Medulla oblongata (tissue), 1 donor: ENCODE results near the gene ARMC5.
"Not testable (repeated sequence)": the region's sequence is repeated elsewhere in the genome, so short reads cannot be mapped to it uniquely, and the experiment has no call there.

Experiments
- DNase-seq: peaks from one replicate; pipeline ENCODE4 v3.0.0-alpha.2; 2015; ENCODE audit errors: extremely low spot score

ARMC5 gene

GRCh38 chr16:31476303-31477219 is 17.3 kb downstream of the ARMC5 start:
- peak; percentile 32 for DNase-seq

GRCh38 chr16:31477220-31478216 is 18.2 kb downstream of the ARMC5 start:
- DNase-seq: no peak

- no peak for DNase-seq
Observed at GRCh38 chr16:31478956-31479355, 19.7 kb downstream of the ARMC5 start.

GRCh38 chr16:31479751-31480150 is 20.4 kb downstream of the ARMC5 start:
- DNase-seq: no peak

GRCh38 chr16:31480851-31481536 is 21.7 kb downstream of the ARMC5 start:
- DNase-seq: no peak

- DNase-seq: no peak
Observed at GRCh38 chr16:31483081-31483480, 23.8 kb downstream of the ARMC5 start, which contains the start of gene SLC5A2. TSS of gene SLC5A2 (plus strand) at chr16:31483123. CDS start at chr16:31483137, 14 bp downstream.

GRCh38 chr16:31484048-31484447 is 24.7 kb downstream of the ARMC5 start:
- DNase-seq: not testable (repeated sequence)

GRCh38 chr16:31484491-31485171 is 25.3 kb downstream of the ARMC5 start:
- DNase-seq: no peak

GRCh38 chr16:31485571-31485970 is 26.3 kb downstream of the ARMC5 start:
- no peak for DNase-seq

- no peak for DNase-seq
Observed at GRCh38 chr16:31486045-31486444, 26.7 kb downstream of the ARMC5 start.

- no peak for DNase-seq
Observed at GRCh38 chr16:31487071-31487719, 27.9 kb downstream of the ARMC5 start.

GRCh38 chr16:31487720-31488467 is 28.6 kb downstream of the ARMC5 start:
- DNase-seq: no peak

- no peak for DNase-seq
Observed at GRCh38 chr16:31488468-31489297, 29.4 kb downstream of the ARMC5 start.

GRCh38 chr16:31489298-31489564 is 29.9 kb downstream of the ARMC5 start:
- no peak for DNase-seq

- no peak for DNase-seq
Observed at GRCh38 chr16:31489616-31490584, 30.6 kb downstream of the ARMC5 start.

GRCh38 chr16:31491778-31492418 is 32.6 kb downstream of the ARMC5 start:
- DNase-seq: no peak

- no peak for DNase-seq
Observed at GRCh38 chr16:31493506-31494125, 34.3 kb downstream of the ARMC5 start.
